GM10266 (cell line): ENCODE data around the gene MELTF.

Experiments
- DNase-seq: peaks from one replicate; pipeline ENCODE4 v3.0.0; 2012; ENCODE audit errors: extremely low spot score
- TF ChIP-seq, protein P1 (sequence below): IDR thresholded peaks from 2 replicates; pipeline ENCODE4 v1.5.1; 2012; ENCODE audit warnings: mild to moderate bottlenecking, low read depth; ENCODE audit not compliant: control insufficient read depth, insufficient read depth; ENCODE audit errors: missing control alignments

The MELTF gene

DNA sequence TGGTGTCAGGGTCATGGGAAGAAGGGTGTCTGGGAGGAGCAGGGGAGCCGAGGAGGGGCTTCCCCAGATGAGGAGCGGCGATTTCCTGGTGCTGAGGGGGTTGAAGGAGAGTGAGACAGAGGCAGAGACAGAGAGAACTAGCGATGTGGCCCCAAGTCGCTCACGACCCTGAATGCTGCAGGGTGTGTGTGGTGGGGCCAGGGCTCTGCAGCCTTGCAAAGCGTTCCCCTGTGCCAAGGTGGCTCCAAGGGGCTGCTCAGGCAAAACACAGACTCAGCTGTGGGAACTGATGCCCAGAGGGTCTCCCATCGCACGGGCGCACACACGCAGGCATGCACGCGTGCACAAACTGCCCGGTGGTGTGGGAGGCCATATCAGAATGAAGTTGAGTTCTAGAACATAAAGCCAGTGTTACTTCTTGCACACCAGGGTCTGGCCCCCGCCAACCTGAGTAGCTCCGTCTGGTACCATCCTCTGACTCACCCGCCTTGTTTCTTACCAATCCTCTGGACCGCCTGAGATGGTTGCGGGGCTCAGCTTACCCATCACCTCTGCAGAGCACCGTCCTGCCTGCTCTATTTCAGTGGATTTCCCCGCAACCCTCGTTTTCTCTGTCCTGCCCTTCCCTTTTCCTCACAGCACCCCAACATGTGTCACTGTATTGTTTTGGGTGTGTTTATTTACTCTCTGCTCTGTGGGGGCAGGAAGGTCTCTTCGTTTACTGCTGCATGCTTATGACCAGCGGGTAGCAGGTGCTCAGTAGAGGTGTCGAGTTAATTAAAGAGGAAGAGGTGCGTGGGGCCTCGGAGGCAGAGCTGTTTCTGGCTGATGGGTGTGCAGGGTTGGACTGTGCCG lies 4.5 kb downstream of the MELTF start:
- TF ChIP-seq, protein P1, sequence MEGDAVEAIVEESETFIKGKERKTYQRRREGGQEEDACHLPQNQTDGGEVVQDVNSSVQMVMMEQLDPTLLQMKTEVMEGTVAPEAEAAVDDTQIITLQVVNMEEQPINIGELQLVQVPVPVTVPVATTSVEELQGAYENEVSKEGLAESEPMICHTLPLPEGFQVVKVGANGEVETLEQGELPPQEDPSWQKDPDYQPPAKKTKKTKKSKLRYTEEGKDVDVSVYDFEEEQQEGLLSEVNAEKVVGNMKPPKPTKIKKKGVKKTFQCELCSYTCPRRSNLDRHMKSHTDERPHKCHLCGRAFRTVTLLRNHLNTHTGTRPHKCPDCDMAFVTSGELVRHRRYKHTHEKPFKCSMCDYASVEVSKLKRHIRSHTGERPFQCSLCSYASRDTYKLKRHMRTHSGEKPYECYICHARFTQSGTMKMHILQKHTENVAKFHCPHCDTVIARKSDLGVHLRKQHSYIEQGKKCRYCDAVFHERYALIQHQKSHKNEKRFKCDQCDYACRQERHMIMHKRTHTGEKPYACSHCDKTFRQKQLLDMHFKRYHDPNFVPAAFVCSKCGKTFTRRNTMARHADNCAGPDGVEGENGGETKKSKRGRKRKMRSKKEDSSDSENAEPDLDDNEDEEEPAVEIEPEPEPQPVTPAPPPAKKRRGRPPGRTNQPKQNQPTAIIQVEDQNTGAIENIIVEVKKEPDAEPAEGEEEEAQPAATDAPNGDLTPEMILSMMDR = no peak
- DNase-seq = no peak

DNA sequence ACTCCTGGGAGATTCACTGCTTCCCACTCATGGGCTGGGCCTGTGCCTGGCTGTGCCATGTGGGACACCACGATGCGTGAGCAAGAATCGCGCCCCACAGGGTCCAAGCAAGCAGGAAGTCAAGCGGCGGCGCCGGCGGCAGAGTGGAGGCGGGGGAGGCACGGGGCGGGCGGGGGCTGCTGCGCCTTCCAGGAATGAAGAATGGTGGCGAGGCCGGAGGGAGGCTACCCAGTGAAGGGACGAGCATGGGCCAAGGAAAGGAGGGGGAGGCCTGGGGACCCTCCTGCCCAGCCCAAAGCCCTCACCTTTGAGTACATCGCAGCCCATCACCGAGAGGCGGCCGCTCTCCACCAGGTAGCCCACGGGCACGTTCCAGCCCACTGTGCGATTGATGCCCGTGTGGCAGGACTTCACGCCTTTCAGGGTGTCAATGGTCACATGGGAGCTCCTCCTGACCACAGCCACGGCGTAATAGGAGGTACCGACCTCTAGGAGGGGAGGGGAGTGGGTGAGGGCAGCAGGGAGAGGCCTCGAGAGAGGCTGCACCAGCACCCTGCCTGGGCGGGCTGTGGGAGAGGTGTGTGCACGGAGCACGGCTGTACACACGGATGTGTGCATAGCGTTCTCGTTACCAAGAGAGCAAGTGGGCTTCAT lies 5.5 kb downstream of the MELTF start:
- DNase-seq = peak; percentile 35
- TF ChIP-seq, protein P1 = no peak

DNA sequence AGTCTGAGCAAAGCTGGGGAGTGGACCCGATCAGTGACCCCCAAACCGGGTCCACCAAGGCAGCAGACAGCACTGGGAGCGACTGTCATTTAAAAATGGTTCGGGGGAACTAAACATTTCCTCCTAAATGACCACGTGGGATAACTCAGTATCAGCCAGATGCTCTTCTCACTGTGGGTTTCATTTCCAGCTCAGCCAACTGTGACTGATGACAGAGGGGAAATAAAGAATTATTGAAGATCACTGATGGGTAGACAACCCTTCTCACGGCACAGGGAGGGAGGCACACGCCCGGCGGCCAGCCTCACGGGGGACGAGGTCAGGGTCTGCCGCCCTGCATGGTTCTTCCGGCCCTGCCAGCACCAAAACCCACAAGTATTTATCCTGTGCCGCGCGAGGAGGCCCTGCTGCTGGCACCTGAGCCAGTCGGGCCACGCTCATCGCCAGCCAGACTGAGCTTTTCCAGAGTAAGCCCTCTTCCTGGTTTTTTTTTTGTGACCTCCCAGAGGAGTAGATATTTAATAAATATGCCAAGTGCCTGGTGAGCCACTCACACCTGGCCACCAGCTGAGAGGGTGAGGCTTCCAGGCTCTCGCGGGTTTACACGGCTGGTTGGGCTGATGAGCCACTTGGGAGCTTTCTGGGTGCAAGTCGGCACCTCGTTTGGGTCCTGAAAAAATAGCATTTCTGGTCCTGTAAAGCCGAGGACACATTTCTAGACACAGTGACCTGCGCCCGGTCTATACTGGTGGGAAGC lies 6.2 kb downstream of the MELTF start:
- TF ChIP-seq, protein P1 = no peak
- DNase-seq = peak; percentile 89

DNA sequence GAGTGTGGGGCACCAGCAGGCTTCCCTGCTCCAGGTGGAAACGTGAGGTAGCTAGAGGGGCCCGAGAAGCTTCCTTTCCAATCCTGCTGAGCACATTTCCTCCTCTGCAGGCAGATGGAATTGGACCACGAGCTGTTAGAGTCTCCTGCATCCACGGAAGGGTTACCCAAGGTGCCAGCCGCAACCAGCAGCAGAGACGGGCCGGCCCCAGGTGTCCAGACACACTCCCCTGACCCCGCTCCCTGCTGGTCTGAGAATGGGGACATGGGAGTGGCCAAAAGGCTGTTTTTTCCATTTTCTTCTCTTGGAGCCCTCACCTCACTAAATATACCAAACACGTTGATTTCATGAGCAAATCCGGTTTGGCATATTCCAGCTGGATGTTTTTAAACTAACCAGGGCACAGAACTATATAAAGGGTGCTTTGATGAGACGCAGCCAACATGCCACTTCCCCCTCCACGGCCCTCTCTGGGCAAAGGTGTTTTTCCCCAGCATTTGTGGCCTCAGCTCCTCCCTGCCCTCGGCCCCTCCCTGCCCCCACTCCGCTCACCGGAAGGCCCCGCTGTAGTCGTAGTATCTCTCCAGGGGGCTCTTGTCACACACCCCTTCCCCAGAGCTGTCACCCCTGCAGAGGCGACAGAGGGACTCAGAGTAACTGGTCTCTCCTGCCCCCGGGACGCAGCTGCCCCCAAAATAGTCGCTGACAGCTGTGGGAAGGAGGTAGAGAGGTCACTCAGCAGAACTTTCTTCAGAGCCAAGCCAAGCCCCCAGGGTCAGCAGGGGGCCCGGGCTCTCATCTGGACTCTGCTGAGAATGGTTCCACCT lies 7.0 kb downstream of the MELTF start:
- TF ChIP-seq, protein P1 = no peak
- peak; percentile 59 for DNase-seq

DNA sequence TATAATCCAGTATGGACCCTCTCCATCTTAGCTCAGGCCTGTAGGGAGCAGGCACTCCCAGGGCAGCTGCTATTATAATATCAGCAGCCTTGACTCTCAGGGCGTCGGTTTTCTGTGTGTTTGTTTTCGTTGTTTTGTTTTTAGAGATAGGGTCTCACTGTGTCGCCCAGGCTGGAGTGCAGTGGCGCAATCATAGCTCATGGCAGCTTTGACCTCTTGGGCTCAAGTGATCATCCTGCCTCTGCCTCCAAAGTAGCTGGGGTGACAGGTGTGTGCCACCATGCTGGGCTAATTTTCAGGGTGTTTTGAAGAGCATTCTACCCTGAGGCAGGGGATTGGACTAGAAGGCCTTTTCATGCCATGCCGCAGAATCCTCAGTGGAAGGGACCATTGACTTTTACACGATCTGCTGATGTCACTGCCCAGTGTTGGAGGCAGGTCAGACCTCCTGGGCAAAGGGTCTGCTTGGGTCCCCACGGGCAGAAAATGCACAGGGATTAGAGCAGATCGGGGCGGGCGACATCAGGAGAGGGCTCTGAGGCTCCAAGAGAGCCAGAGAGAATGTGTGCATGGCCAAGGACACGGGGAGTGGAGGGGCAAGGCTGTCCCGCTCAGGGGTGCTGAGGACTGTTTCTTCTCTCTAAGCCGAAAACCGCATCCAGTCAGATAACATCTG lies 7.8 kb downstream of the MELTF start:
- TF ChIP-seq, protein P1 = no peak
- DNase-seq = no peak

DNA sequence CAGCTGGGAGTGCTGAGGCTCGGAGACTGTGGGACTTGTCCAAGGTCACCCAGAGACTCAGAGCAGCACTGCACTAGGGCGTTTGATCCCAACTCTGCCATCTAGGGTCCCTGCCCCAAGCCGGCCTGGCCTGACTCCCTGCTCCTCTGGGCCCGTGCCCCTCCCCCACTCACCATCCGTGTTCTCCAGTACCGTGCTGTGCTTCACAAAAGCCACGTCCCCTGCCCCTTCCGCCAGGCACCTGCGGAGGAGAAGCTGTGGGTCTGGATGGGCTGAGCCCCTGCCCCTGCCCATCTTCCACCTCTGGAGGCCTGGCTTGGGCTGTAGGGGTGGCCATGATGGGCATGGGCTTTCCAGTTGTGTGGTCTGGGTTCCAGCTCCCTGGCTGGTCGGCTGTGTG lies 8.4 kb downstream of the MELTF start:
- TF ChIP-seq, protein P1 = no peak
- no peak for DNase-seq
